Lung (tissue), 12 donors: ENCODE data around the gene PELI1. TPM values are rescaled to one million over a fixed set of nuclear protein-coding genes. Genes with fewer than 3 reads are reported as not detected.

Experiments used
- ATAC-seq: fragments of 200-7000 bp; cut with Tn5 transposase; one replicate; pipeline ENCODE4 v1.9.1; 2020; ENCODE audit warnings: moderate number of reproducible peaks; ENCODE audit not compliant: insufficient read depth, low FRiP score
- DNase-seq, 3 donors: peaks; one replicate each; pipeline ENCODE4 v3.0.0-alpha.2; 2013 to 2017
- H3K27ac ChIP-seq, 2 donors: one replicate each; pipeline ENCODE4 v1.5.1; 2013; ENCODE audit warnings: mild to moderate bottlenecking in 2 of 2, moderate library complexity in 2 of 2, control low read depth in 1 of 2, inconsistent platforms in 1 of 2, low read depth in 1 of 2, low read length in 1 of 2
- H3K27me3 ChIP-seq, 3 donors: one replicate each; pipeline ENCODE4 v1.5.1; 2013; ENCODE audit warnings: low read length in 2 of 3; ENCODE audit not compliant: control insufficient read depth in 3 of 3, insufficient read depth in 3 of 3
- H3K36me3 ChIP-seq, 4 donors: one replicate each; pipeline ENCODE4 v1.5.1; 2013; ENCODE audit warnings: low read length in 4 of 4, mild to moderate bottlenecking in 1 of 4, moderate library complexity in 1 of 4; ENCODE audit not compliant: control insufficient read depth in 4 of 4, insufficient read depth in 4 of 4
- H3K4me1 ChIP-seq, 5 donors: one replicate each; pipeline ENCODE4 v1.5.1; 2013; ENCODE audit warnings: low read length in 5 of 5, mild to moderate bottlenecking in 2 of 5, moderate library complexity in 1 of 5; ENCODE audit not compliant: control insufficient read depth in 5 of 5, insufficient read depth in 5 of 5
- H3K4me3 ChIP-seq: one replicate; pipeline ENCODE4 v1.5.1; 2013; ENCODE audit warnings: mild to moderate bottlenecking, control low read depth, moderate library complexity
- H3K9ac ChIP-seq, 2 donors: one replicate each; pipeline ENCODE4 v1.5.1; 2013; ENCODE audit warnings: low read length in 2 of 2, control low read depth in 1 of 2; ENCODE audit not compliant: insufficient read depth in 1 of 2
- H3K9me3 ChIP-seq, 4 donors: one replicate each; pipeline ENCODE4 v1.5.1; 2013; ENCODE audit warnings: low read length in 3 of 4, mild to moderate bottlenecking in 1 of 4, moderate library complexity in 1 of 4; ENCODE audit not compliant: control insufficient read depth in 4 of 4, insufficient read depth in 3 of 4
- CTCF ChIP-seq: IDR thresholded peaks from 2 replicates; pipeline ENCODE4 v1.5.1; 2012; ENCODE audit warnings: mild to moderate bottlenecking; ENCODE audit errors: control extremely low read depth, extremely low read depth
- WGBS, 2 donors: extraction: QIAGEN DNeasy Blood & Tissue Kit; methylation state at CpG; one replicate each; pipeline ENCODE4 v1.1.7; 2013; 5-methylcytosine and 5-hydroxymethylcytosine counted together
- polyA plus RNA-seq, 2 donors: library from polyadenylated mRNA; stranded (reverse); fragments of 200-250 nt; gene quantifications; one replicate each; pipeline ENCODE4 v1.2.1, GENCODE V29; 2013
- total RNA-seq, 2 donors: library from RNA; depleted of rRNA in 1 of 2; stranded (reverse); fragments of >200 nt in 1 of 2; gene quantifications; one replicate each; pipeline ENCODE4 v1.2.1, GENCODE V29; 2014 to 2021
- donor health status: control.
- donor health status: control.
- donor health status: Bipolar disorder and iron deficiency.
- donor health status: healthy.
- donor health status: DM: yes; HTN: yes; CAD: no.

The PELI1 gene
- total and polyA plus RNA-seq, 4 donors = 17.2 to 83.9 (median 48.1) TPM

- DNase-seq (no peak), ATAC-seq (no peak)
- Histone ChIP-seq H3K4me1 (peaks cover 0 to 16% (median 9%) of the 10 kb centered on the region in 5 donors), H3K36me3 (no peaks in the 10 kb centered on the region), H3K4me3 (no peak overlapping the region), H3K27ac (no peak overlapping the region), H3K9ac (no peak overlapping the region), H3K27me3 (no peaks in the 10 kb centered on the region), H3K9me3 (no peaks in the 10 kb centered on the region)
- TF ChIP-seq CTCF = no peak
- 91 to 95% methylated on average over 5 of the region's 5 CpGs for WGBS, 2 donors
Measured at GRCh38 chr2:64175419-64176197, 31.4 kb upstream of the PELI1 start.

GRCh38 chr2:64173156-64174135 lies 29.2 kb upstream of the PELI1 start:
- H3K27me3 ChIP-seq = no peaks in the 10 kb centered on the region
- WGBS, 2 donors = 83 to 92% methylated on average over 5 of the region's 5 CpGs
- H3K9ac ChIP-seq = no peak overlapping the region
- H3K9me3 ChIP-seq = no peaks in the 10 kb centered on the region
- peaks cover 0 to 9% (median 5%) of the 10 kb centered on the region in 5 donors for H3K4me1 ChIP-seq
- ATAC-seq = no peak
- no peak overlapping the region for H3K4me3 ChIP-seq
- no peak overlapping the region for H3K27ac ChIP-seq
- DNase-seq = no peak
- no peak for TF ChIP-seq CTCF
- no peaks in the 10 kb centered on the region for H3K36me3 ChIP-seq

- H3K9ac ChIP-seq = no peak overlapping the region
- no peaks in the 10 kb centered on the region for H3K4me1 ChIP-seq
- ATAC-seq = no peak
- 96 to 97% methylated on average over 1 of the region's 1 CpG for WGBS, 2 donors
- no peak for DNase-seq
- H3K36me3 ChIP-seq = no peaks in the 10 kb centered on the region
- no peak for TF ChIP-seq CTCF
- H3K27me3 ChIP-seq = no peaks in the 10 kb centered on the region
- no peaks in the 10 kb centered on the region for H3K9me3 ChIP-seq
- H3K4me3 ChIP-seq = no peak overlapping the region
- no peak overlapping the region for H3K27ac ChIP-seq
Measured at GRCh38 chr2:64168756-64169155, 24.5 kb upstream of the PELI1 start.
